PC-9 (cell line): ENCODE data around the gene ARSD.

Source experiments
- CTCF ChIP-seq: fragments of 200-600 bp; sonication (generic); conservative IDR thresholded peaks from 2 replicates; pipeline ENCODE4 v1.6.1; 2017; ENCODE audit warnings: mixed run types, antibody characterized with exemption, mild to moderate bottlenecking, moderate library complexity
- EZH2 ChIP-seq: fragments of 200-600 bp; sonication (generic); IDR thresholded peaks from 2 replicates; pipeline ENCODE4 v1.8.0; 2017; ENCODE audit warnings: antibody characterized with exemption, low read depth

- no peak for TF ChIP-seq CTCF
- no peak for TF ChIP-seq EZH2
These were observed 45.4 kb downstream of the ARSD start for GRCh38 chrX:2883770-2884169.
